Small intestine (tissue), 7 donors: ENCODE data around the gene KRT86. TPM values are rescaled to one million over a fixed set of nuclear protein-coding genes. Genes with fewer than 3 reads are reported as not detected.

Source experiments
- DNase-seq, 2 donors: peaks; one replicate each; pipeline versions ENCODE4 v3.0.0 to v3.0.0-alpha.2; 2013
- FAIRE-seq: peaks from 2 replicates; lab custom pipeline; 2012; peaks lifted over from hg19 to GRCh38; lab: Jason Lieb, UNC
- H3K27ac ChIP-seq, 3 donors: one replicate each; pipeline ENCODE4 v1.5.1; 2013; ENCODE audit warnings: low read length in 2 of 3, mild to moderate bottlenecking in 2 of 3, control low read depth in 1 of 3, inconsistent platforms in 1 of 3, low read depth in 1 of 3, moderate library complexity in 1 of 3
- H3K27me3 ChIP-seq, 3 donors: one replicate each; pipeline ENCODE4 v1.6.1; 2013; ENCODE audit warnings: low read length in 3 of 3, inconsistent platforms in 1 of 3; ENCODE audit not compliant: control insufficient read depth in 3 of 3, insufficient read depth in 3 of 3
- H3K36me3 ChIP-seq, 3 donors: one replicate each; pipeline ENCODE4 v1.6.1; 2013; ENCODE audit warnings: low read length in 3 of 3, inconsistent platforms in 1 of 3, low read depth in 1 of 3, mild to moderate bottlenecking in 1 of 3, moderate library complexity in 1 of 3; ENCODE audit not compliant: control insufficient read depth in 3 of 3, insufficient read depth in 2 of 3
- H3K4me1 ChIP-seq, 3 donors: one replicate each; pipeline ENCODE4 v1.6.1; 2013; ENCODE audit warnings: low read length in 2 of 3, inconsistent platforms in 1 of 3, low read depth in 1 of 3, mild to moderate bottlenecking in 1 of 3, moderate library complexity in 1 of 3; ENCODE audit not compliant: control insufficient read depth in 3 of 3, insufficient read depth in 2 of 3
- H3K4me3 ChIP-seq, 3 donors: one replicate each; pipeline ENCODE4 v1.5.1; 2013; ENCODE audit warnings: low read length in 3 of 3, control low read depth in 1 of 3, inconsistent platforms in 1 of 3, low read depth in 1 of 3, mild to moderate bottlenecking in 1 of 3, moderate library complexity in 1 of 3
- H3K9me3 ChIP-seq, 2 donors: one replicate each; pipeline ENCODE4 v1.6.1; 2013; ENCODE audit warnings: low read depth in 1 of 2, low read length in 1 of 2; ENCODE audit not compliant: control insufficient read depth in 2 of 2, insufficient read depth in 1 of 2
- WGBS, 3 donors: extraction: QIAGEN DNeasy Blood & Tissue Kit; methylation state at CpG; one replicate each; pipeline ENCODE4 v1.1.7; 2013; 5-methylcytosine and 5-hydroxymethylcytosine counted together
- polyA plus RNA-seq, 4 donors: library from polyadenylated mRNA; stranded (reverse) in 3 of 4; unstranded in 1 of 4; fragments of 200-250 nt in 3 of 4; fragments of 120-200 nt in 1 of 4; gene quantifications; one replicate each; pipeline versions ENCODE4 v1.2.1 to v1.2.3, GENCODE V29; 2013
- donor health status: healthy with polysubstance abuse.
- donor health status: control.
- donor health status: control.
- donor health status: Bipolar disorder and iron deficiency.
- donor health status: healthy.

The KRT86 gene
- polyA plus RNA-seq, 4 donors = 0.01 to 0.84 (median 0.54) TPM; not detected in 1

DNA sequence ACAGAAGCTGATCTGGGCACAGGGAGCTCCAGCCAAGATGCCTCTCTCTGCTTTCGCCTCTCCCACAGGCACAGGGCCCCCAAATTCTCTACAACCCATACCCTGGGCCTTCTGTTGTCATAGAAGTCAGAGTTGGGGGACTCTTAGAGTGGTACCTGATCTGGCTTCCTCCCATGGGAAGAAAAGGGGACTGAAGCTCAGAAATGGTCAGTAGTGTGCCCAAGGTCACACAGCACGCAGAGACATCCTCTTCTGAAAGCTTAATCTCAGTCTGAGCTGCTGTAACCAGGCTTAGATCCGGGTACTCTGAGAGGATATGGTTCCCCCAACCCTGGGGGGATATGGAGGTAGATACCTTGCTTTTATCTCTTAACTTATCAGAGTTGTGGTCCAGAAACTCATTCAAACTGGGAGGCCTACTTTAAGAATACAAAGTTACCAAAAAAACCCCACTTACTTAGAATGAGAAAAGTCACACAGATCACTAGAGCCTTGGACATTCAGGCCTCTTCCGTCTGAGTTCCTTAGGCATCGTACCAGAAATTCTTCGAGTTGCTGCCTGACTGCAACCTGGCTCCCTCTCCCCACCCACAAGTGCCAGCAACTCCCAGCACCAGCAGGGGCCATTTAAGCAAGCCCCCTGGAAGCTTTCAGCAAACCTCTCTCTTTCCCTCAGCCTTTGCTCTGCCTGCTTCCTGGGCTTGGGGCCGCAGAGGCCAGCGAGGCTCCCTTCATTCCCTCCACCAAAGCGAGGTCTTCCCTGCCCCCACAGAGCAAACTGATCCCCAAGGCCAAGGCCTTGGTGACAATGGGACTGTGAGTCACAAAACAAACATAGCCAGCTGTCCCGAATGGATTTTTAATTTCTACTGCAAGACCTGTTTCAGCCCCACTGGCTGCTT, 27.5 kb upstream of the KRT86 start:
- Histone ChIP-seq H3K27me3 (peaks cover 0 to 26% (median 0%) of the 10 kb centered on the region in 3 donors), H3K4me3 (no peak overlapping the region), H3K9me3 (no peaks in the 10 kb centered on the region), H3K36me3 (no peaks in the 10 kb centered on the region), H3K27ac (no peak overlapping the region), H3K4me1 (peaks cover 0 to 10% (median 9%) of the 10 kb centered on the region in 3 donors)
- WGBS, 3 donors = 33 to 57% (median 46%) methylated on average over 10 of the region's 10 CpGs
- FAIRE-seq = no peak
- peak; percentile 58 to 59 for DNase-seq

DNA sequence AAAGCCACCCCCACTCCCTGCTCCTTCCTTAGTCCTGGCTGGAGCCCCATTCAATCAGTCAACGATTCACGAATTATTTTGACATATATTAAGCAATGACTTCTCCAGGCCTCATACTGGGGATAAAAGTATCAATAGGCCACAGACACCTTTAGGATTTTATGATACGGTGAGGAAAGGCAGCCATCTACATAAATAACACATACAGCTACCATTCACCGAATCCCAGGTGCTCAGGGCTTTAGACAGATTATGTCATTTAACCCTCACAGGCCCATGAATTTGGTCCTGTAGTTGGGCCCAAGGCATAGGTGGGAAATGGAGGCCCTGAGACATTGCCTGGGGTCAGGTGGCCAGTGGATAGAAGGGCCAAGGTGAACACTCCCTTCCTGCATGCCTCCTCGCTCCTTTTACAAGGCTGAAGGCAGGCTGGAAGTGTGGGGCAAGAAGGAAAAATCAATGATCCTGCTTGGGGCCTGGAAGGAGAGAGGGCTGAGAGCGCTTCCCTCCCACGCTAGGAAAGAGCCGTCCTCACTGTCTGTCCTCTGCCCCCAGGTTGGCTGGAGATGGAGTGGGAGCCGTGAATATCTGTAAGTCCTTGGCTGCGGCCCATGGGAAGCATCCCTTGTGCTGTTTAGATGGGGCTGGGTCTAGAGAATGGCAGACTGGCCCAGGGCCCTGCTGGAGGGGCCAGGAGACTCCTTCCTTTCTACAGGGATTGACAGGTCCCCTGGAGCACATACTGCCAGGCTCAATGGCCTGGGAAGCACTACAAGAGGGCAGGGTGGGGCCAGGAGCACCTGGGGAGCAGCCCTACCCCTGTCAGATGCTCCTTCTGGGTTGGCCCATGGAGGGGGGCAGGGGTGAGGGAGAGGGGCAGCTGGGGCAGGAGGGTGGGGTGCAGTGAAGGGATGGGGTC, 26.6 kb upstream of the KRT86 start:
- WGBS, 3 donors = 47 to 77% (median 59%) methylated on average over 10 of the region's 10 CpGs
- H3K4me3 ChIP-seq = no peak overlapping the region
- no peaks in the 10 kb centered on the region for H3K9me3 ChIP-seq
- H3K27me3 ChIP-seq = peaks cover 0 to 31% (median 0%) of the 10 kb centered on the region in 3 donors
- H3K4me1 ChIP-seq = peaks cover 0 to 10% (median 9%) of the 10 kb centered on the region in 3 donors
- FAIRE-seq (no peak), DNase-seq (no peak)
- H3K27ac ChIP-seq = no peak overlapping the region
- no peaks in the 10 kb centered on the region for H3K36me3 ChIP-seq

DNA sequence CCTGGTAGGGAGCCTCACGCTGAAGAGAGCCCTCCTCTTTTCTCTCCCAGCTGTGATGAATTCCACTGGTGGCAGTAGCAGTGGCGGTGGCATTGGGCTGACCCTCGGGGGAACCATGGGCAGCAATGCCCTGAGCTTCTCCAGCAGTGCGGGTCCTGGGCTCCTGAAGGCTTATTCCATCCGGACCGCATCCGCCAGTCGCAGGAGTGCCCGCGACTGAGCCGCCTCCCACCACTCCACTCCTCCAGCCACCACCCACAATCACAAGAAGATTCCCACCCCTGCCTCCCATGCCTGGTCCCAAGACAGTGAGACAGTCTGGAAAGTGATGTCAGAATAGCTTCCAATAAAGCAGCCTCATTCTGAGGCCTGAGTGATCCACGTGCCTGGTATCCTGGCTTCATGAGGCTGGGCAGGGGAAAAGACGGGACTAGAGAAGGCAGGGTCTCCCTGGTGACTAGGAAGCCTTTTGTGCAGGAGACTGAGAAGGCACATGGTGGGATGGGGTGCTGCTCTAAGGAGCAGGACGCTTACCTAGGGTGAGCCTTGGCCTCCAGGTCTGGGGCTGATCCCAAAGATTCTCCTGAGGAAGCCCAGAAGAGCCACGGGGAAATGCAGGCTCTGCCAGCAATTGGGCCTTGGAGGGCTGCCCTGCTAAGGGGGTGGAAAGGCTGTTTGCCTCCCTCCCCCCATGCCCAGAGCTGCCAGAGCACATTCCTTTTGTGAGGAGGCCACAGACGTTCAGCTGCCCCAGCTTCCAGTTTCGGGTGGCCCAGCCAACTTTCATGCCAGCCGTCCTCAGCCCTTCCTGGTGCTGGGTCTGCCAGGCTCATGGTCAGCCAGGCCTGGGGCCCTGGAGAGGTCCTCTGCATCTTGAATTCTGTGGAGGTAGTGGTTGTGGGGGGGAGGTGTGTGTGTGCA, 25.6 kb upstream of the KRT86 start:
- FAIRE-seq (no peak), DNase-seq (no peak)
- Histone ChIP-seq H3K36me3 (no peaks in the 10 kb centered on the region), H3K27ac (no peak overlapping the region), H3K4me1 (peaks cover 0 to 10% (median 8%) of the 10 kb centered on the region in 3 donors), H3K27me3 (peaks cover 0 to 35% (median 0%) of the 10 kb centered on the region in 3 donors), H3K9me3 (no peaks in the 10 kb centered on the region), H3K4me3 (no peak overlapping the region)
- 77 to 82% (median 81%) methylated on average over 16 to 18 of the region's 18 CpGs for WGBS, 3 donors

DNA sequence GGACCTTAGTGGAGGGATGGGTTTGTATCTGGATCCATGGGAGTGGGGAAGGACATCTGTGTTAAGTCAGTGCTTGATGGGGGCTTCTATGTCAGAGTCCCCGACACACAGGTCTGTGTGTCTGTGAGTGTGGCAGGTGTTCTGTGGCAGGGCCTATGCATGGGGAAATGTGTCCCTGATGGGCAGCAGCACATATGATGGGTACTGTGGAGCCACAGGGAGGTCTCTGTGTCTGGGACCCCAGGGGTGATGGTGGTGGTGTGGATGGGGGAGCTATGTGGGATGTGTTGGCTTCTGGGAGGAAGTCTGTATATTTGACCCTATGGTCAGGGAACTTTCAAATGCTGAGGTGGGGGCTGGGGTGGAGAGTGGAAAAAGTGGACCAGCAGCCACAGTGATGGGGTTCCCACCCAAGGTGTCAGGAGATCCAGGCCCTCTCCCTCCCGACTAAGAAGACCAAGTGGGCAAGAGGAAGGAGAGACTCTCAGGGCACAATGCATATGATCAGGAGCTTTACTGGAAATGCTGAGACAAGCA, 24.9 kb upstream of the KRT86 start:
- no peak for FAIRE-seq
- H3K36me3 ChIP-seq = no peaks in the 10 kb centered on the region
- 76 to 97% (median 92%) methylated on average over 2 of the region's 2 CpGs for WGBS, 3 donors
- H3K4me3 ChIP-seq = no peak overlapping the region
- no peak for DNase-seq
- H3K9me3 ChIP-seq = no peaks in the 10 kb centered on the region
- H3K4me1 ChIP-seq = peaks cover 0 to 4% (median under 1%) of the 10 kb centered on the region in 3 donors
- H3K27me3 ChIP-seq = peaks cover 0 to 39% (median 3%) of the 10 kb centered on the region in 3 donors
- no peak overlapping the region for H3K27ac ChIP-seq

DNA sequence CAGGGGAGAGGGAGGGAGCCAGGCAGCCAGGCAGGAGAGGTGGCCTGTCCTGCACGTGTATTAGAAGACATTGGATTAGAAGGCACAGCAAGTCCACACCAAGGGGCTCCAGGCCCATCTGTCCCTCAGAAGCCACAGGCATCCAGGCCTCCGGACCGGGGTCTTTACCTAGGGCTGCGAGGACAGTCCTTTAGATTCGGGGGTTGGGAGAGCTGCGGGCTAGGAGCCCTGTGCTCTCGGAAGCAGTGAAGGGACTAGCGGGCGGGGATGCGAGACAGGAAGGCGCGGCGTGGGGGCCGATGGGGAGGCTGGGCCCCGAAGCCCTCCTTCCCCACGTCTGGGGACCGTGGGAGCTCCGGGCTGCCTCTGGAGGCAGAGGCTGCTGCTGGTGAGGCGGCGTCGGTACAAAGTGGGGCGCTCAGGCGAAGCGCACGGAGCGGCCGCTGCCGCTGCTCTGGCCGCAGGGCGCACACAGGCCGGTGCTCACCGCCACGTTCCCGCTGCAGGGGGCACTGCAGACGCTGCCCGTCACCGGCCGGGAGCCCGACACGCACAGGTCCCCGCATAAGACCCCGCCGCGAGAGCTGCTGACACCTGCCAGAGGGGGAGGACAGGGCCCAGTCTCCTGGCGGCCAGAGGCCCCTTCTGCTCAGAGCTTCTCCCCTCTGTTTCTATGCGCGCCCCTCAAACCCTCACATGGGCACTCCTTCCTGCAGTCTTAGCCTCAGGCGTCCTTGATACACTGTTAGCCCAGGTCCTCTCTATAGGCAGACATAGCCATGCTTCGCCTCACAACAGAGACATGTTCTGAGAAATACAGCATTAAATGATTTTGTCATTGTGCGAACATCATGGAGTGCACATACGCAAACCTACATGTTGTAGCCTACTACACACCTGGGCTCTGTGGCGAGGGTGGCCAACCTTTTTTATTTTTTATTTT, 24.1 kb upstream of the KRT86 start:
- no peak for DNase-seq
- Histone ChIP-seq H3K4me3 (no peak overlapping the region), H3K36me3 (no peaks in the 10 kb centered on the region), H3K9me3 (no peaks in the 10 kb centered on the region), H3K4me1 (peaks cover 0 to 4% (median 0%) of the 10 kb centered on the region in 3 donors), H3K27ac (no peak overlapping the region), H3K27me3 (peaks cover 0 to 47% (median 6%) of the 10 kb centered on the region in 3 donors)
- 52 to 86% (median 82%) methylated on average over 52 of the region's 52 CpGs for WGBS, 3 donors
- no peak for FAIRE-seq

DNA sequence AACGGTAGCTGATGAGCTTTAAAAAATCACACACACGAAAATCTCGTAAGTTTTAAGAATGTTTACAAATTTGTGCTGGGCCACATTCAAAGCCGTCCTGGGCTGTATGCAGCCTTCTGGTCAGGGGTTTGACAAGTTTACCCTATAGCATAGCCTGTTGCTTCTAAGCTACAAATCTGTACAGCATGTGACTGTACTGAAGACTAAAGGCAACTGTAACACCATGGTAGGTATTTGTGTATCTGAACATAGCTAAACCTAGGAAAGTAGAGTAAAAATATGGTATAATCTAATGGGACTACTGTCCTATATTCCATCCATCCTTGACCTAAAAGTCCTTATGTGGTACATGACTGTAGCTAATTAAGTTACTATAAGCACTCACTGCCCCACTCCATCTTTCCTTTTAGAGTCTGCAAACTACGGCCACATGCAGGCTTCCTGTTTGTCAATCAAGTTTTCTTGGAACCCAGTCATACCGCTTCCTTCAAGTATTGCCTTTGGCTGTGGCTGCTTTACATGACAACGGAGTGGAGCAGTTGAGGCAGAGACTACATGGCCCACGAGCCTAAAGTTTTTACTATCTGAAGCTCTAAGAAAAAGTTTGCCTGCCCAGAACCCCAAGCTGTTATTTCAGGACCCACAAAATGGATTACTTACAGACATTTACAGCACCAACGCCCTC, 22.9 kb upstream of the KRT86 start:
- FAIRE-seq = no peak
- no peak for DNase-seq
- Histone ChIP-seq H3K27me3 (peaks cover 0 to 57% (median 7%) of the 10 kb centered on the region in 3 donors), H3K9me3 (no peaks in the 10 kb centered on the region), H3K36me3 (no peaks in the 10 kb centered on the region), H3K4me3 (no peak overlapping the region), H3K27ac (no peak overlapping the region), H3K4me1 (peaks cover 0 to 4% (median 0%) of the 10 kb centered on the region in 3 donors)
- 74 to 84% (median 76%) methylated on average over 9 of the region's 9 CpGs for WGBS, 3 donors
